GM19395 (cell line): ENCODE measurements around the gene RIMS4.

Source experiments
- ATAC-seq: cut with Tn5 transposase; IDR thresholded peaks from one replicate; pipeline ENCODE4 v1.9.1; 2021; ENCODE audit warnings: mild to moderate bottlenecking, moderate library complexity; ENCODE audit not compliant: unreplicated experiment

The RIMS4 gene

DNA sequence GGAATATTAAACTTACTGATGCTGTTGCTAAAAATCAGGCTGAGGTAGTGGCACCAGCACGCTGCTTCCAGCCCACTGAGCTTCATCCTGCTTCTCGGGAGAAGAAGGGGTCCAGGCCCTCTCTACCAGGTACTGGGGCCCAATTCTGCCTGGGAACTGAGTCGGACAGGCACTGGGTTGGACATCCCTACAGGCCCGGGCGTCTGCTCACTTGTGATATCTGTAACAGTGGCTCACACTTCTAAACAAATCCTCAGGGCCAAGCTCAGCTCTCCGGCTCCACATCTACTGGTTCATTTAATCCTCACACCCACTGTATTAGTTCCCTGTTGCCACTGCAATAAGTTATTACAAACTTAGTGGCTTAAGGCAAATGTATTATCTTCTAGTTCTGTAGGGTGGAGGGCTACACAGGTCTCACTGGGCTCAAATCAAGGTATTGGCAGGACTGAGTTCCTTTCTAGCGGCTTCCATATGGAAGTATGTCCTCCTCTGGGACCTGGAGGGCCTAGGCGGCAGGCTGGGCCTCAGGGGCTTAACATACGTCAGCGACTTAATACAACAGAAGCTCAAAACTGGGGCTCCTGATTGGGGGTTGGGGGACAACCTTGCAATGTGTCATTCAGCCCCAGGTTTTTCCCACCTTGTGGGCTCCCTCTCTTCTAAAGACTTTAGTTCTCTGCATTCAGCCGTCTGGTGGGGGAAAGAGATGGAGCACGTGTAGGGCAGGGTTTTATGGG lies 66.3 kb downstream of the RIMS4 start:
- no peak for ATAC-seq

GRCh38 chr20:44743080-44743701 lies 67.2 kb downstream of the RIMS4 start:
- no peak for ATAC-seq

DNA sequence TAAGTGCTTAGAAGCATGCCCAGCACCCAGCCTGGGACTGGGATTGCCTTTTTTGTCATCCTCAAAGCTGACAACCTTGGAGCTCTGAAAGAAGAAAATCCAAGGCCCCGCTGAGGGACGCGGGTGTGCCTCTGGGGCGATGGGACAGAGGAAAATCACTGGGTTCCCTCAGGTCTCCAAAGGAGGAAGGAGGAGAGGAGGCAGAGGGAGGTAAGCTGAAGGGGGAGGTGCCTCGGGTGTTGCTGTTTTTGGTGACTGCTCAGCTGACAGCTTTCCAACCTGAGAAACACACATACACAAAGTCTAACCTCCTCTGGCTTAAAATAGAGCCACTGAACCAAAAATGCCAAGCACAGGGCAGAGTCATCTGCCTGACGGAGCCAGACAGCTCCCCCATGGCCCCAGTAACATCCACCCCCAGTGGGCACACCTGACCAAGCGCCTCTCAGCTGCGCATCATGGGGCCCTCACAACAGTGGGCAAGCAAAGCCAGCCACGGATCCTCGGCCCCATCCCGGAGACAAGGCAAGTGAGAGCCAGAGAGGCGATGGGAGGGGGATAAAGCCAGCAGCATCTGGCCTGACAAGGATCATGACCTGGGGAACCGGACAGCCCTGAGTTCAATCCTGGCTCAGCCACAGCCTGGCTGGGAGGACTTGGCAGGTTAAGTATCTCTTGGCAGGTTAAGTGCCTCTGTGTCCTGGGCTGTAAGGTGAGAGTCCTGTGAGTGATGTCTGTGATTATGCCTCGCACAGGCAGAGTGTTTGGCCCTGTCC lies 67.9 kb downstream of the RIMS4 start:
- no peak for ATAC-seq

DNA sequence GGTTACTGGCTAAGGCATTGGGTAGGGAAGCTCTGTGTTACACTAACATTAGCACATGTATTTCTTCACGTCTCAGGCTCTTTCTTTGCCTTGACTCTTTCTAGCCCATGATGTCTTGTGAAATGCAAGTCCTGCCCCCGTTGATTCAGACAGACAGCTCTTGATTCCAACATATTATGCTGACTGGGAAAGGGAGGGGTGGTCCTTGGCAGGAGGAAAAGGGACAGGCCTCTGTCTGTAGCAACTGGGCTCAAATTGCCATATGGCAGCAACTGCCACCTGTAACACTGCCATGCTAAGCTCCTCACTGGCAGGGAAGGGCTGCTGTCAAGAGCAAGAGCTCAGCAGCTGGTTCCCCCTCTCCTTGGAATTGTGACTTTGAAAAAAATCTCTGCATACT lies 70.4 kb downstream of the RIMS4 start:
- no peak for ATAC-seq

- no peak for ATAC-seq
These were observed 71.4 kb downstream of the RIMS4 start for GRCh38 chr20:44738813-44739477.

DNA sequence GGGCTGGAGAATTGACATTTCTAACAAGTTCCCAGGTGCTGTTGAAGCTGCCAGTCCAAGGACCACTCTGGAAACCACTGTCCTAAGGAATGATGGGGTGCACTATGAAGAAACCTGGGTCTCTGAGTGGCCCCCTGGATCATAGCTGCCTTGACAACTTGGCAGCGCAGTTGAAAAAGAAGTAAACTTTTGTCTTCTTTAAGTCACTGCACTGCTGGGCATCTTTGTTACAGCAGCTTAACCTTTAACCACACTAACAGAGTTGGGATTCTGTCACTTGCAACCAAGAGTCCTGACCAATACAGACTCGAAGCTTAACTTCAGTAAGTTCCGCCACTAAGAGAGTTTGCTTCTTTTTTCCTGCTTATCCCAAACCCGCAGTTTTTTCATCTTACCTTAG lies 73.2 kb downstream of the RIMS4 start:
- ATAC-seq = no peak

- no peak for ATAC-seq
These were observed 74.0 kb downstream of the RIMS4 start for GRCh38 chr20:44736170-44737021.

DNA sequence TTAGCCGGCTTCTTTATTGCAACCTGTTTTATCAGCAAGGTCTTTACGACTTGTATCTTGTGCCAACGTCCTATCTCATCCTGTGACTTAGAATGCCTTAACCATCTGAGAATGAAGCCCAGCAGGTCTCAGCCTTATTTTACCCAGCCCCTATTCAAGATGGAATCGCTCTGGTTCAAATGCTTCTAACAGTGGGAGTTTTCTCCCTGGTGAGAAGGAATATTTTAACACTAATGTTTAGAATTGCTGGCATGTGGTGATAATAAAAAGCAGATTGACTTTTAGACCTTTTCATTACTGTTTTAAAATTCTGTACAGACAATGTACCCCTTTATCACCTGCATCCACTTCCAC lies 74.6 kb downstream of the RIMS4 start:
- ATAC-seq = no peak

- no peak for ATAC-seq
These were observed 75.4 kb downstream of the RIMS4 start for GRCh38 chr20:44734938-44735337.

- no peak for ATAC-seq
These were observed 76.8 kb downstream of the RIMS4 start for GRCh38 chr20:44733341-44734069.

- ATAC-seq = no peak
These were observed 78.0 kb downstream of the RIMS4 start for GRCh38 chr20:44732327-44732726.

DNA sequence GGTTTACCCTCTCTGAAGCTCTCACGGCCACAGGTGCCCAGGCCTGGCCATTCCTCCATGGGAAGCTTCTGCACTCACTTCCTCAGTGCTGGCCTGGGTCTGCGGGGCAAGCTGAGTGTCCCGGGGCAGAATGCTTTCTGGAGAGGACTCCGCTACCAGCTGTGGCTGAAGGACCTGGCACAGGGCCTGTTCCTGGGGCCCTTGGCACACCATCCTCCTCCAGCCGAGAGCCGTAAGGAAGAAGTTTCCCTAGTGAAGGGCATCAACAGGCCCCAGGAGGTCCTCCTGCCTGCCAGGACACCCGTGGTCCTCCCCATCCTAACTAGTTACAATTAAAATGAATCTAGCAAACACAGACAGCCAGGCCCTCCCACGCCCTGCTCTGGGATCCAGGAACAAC lies 78.7 kb downstream of the RIMS4 start:
- ATAC-seq = no peak

- no peak for ATAC-seq
These were observed 79.9 kb downstream of the RIMS4 start for GRCh38 chr20:44730441-44730840.

DNA sequence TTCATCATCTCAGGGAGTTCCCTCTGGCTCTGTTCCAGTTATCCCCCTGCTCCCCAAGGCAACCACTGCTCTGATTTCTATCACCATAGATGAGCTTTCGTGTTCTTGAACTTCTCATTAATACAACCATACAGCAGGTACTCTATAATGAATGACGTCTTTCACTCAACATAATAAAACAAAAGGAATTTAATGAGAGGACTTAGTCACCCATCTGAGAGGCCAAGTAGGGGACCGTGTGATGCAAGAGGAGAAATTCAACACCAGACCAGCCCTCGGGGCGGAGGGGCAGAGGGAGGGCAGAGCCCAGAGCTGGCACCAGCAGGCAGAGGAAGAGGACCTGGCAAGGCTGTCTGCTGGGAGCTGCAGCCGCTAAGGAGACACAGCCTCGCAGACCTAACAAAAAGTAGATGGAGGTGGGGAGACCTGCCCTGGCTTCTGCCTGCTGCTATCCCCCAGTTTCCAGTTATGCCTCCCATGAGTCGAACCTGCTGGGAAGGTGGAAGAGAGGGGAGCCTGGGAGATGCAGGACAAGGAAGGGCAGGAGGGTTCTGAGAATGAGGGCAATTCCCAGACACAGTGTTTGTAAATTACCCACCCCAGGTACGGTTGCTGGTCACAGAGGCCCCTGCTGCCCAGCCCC lies 81.4 kb downstream of the RIMS4 start:
- no peak for ATAC-seq

- ATAC-seq = no peak
These were observed 82.7 kb downstream of the RIMS4 start for GRCh38 chr20:44727651-44728050.

DNA sequence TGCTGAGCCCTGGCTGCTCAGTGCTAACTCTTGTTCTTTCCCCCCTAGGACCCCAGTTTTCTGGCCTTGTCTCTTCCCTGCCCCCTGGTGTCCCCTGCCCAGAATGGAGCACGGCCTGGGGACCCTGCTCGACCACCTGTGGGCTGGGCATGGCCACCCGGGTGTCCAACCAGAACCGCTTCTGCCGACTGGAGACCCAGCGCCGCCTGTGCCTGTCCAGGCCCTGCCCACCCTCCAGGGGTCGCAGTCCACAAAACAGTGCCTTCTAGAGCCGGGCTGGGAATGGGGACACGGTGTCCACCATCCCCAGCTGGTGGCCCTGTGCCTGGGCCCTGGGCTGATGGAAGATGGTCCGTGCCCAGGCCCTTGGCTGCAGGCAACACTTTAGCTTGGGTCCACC lies 83.3 kb downstream of the RIMS4 start:
- no peak for ATAC-seq

GRCh38 chr20:44725837-44726236 lies 84.5 kb downstream of the RIMS4 start:
- ATAC-seq = no peak

GRCh38 chr20:44724423-44725091 lies 85.8 kb downstream of the RIMS4 start:
- ATAC-seq = no peak

DNA sequence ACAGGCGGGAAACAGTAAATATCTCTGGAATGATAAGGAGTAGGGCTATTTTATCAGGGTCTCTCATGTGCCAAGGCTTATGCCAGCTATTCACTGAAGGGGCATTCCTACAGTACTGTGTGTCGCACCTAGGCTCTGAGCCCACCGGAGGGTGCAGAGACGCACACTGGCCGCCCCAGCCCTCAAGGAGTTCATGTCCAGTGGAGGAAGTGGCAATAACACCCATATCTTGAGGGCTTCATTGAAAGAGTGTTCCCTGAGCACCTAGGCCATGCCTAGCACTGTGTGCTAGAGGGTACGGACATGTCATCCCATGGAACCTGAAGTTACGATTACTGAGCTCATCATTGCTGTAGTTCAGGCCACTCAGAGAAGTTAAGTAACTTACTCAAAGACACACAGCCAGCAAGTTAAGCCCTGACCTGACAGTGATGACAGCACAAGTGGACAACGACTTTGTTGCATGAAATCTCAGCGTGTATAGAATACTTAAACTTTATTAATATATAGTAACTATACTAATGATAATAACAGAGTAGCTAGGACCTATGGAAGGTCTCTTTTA lies 86.5 kb downstream of the RIMS4 start:
- ATAC-seq = no peak
